B cell (primary cell): ENCODE measurements around the gene PAFAH2. TPM values are rescaled to one million over a fixed set of nuclear protein-coding genes. Genes with fewer than 3 reads are reported as not detected.
A peak's percentile ranks its signal among the peaks of the same experiment; 100 is the strongest.

Experiments used
- ATAC-seq: fragments of 200-7000 bp; cut with Tn5 transposase; one replicate; pipeline ENCODE4 v1.10.0; 2021; ENCODE audit warnings: low read depth, mild to moderate bottlenecking, moderate number of reproducible peaks, moderate library complexity
- CTCF ChIA-PET: fragments of 350-600 bp; sonication (Branson Sonifier 250); formaldehyde crosslinking; loops from one replicate; lab custom pipeline; 2021; ENCODE audit warnings: antibody characterized with exemption, inconsistent platforms; lab: Charles Lee
- POLR2A ChIA-PET: fragments of 350-600 bp; sonication (Branson Sonifier 250); formaldehyde crosslinking; loops from one replicate; lab custom pipeline; 2021; ENCODE audit warnings: antibody characterized with exemption; lab: Charles Lee
- DNase-seq: peaks from one replicate; pipeline ENCODE4 v3.0.0; 2013
- H2AFZ ChIP-seq: 2 replicates; pipeline ENCODE4 v1.6.1; 2012; ENCODE audit warnings: mild to moderate bottlenecking, low read depth, low read length; ENCODE audit not compliant: insufficient read depth, poor library complexity, severe bottlenecking
- H3K27ac ChIP-seq, 2 donors: 1 replicate in 1 of 2; 2 replicates in 1 of 2; pipeline ENCODE4 v1.5.1; 2012 to 2013; ENCODE audit warnings: low read length in 2 of 2, mild to moderate bottlenecking in 2 of 2, moderate library complexity in 1 of 2
- H3K27me3 ChIP-seq, 4 experiments: fragments of 200-600 bp in 1 of 4; sonication (generic) in 1 of 4; replicated peaks in 1 of 4; 1 replicate in 2 of 4; 2 replicates in 2 of 4; pipeline versions ENCODE4 v1.6.1 to v1.7.0; 2013 to 2016; ENCODE audit warnings: low read length in 3 of 4, mild to moderate bottlenecking in 2 of 4, mixed read lengths in 1 of 4, moderate library complexity in 1 of 4; ENCODE audit not compliant: insufficient read depth in 4 of 4, control insufficient read depth in 3 of 4; ENCODE audit errors: control extremely low read depth in 1 of 4
- H3K36me3 ChIP-seq, 2 experiments: replicated peaks in 1 of 2; 1 replicate in 1 of 2; 2 replicates in 1 of 2; pipeline versions ENCODE4 v1.6.1 to v1.7.1; 2013; ENCODE audit warnings: low read length in 1 of 2; ENCODE audit not compliant: insufficient read depth in 2 of 2, control insufficient read depth in 1 of 2; ENCODE audit errors: control extremely low read depth in 1 of 2, extremely low read depth in 1 of 2
- H3K4me1 ChIP-seq, 2 donors: fragments of 200-600 bp in 1 of 2; sonication (generic) in 1 of 2; 1 replicate in 1 of 2; 2 replicates in 1 of 2; pipeline versions ENCODE4 v1.5.1 to v1.6.1; 2013 to 2017; ENCODE audit warnings: low read length in 2 of 2; ENCODE audit not compliant: control insufficient read depth in 2 of 2, insufficient read depth in 2 of 2
- H3K4me2 ChIP-seq: replicated peaks from 2 replicates; pipeline ENCODE3; 2012; ENCODE audit warnings: mild to moderate bottlenecking, low read depth, low read length; ENCODE audit not compliant: poor library complexity, severe bottlenecking
- H3K4me3 ChIP-seq, 5 experiments: fragments of 200-600 bp in 1 of 5; sonication (generic) in 1 of 5; 1 replicate in 3 of 5; 2 replicates in 2 of 5; pipeline versions ENCODE4 v1.5.1 to v1.7.0; 2011 to 2016; ENCODE audit warnings: low read length in 4 of 5, mild to moderate bottlenecking in 4 of 5, low read depth in 2 of 5, control low read depth in 1 of 5, moderate library complexity in 1 of 5; ENCODE audit not compliant: insufficient read depth in 1 of 5; ENCODE audit errors: control extremely low read depth in 1 of 5, extremely low read depth in 1 of 5
- H3K79me2 ChIP-seq: fragments of 200-600 bp; sonication (generic); one replicate; pipeline ENCODE4 v1.6.0; 2016; ENCODE audit warnings: low read length; ENCODE audit not compliant: control insufficient read depth, insufficient read depth
- H3K9ac ChIP-seq: fragments of 200-600 bp; sonication (generic); 2 replicates; pipeline ENCODE4 v1.6.1; 2017; ENCODE audit warnings: mild to moderate bottlenecking, low read length, moderate library complexity
- H3K9me3 ChIP-seq, 3 donors: one replicate each; pipeline versions ENCODE4 v1.6.1 to v1.7.1; 2013; ENCODE audit warnings: low read length in 2 of 3; ENCODE audit not compliant: control insufficient read depth in 2 of 3, insufficient read depth in 1 of 3; ENCODE audit errors: control extremely low read depth in 1 of 3
- H4K20me1 ChIP-seq: 2 replicates; pipeline ENCODE4 v1.6.0; 2012; ENCODE audit warnings: mild to moderate bottlenecking, low read length; ENCODE audit not compliant: insufficient read depth, control insufficient read depth, poor library complexity, severe bottlenecking
- H3K27ac Mint-ChIP-seq: one replicate; pipeline ENCODE4 v1.8.0; 2021; ENCODE audit warnings: mixed read lengths
- H3K27me3 Mint-ChIP-seq: one replicate; pipeline ENCODE4 v1.8.0; 2021; ENCODE audit warnings: mixed read lengths
- H3K4me1 Mint-ChIP-seq: one replicate; pipeline ENCODE4 v1.8.0; 2021; ENCODE audit warnings: mixed read lengths
- H3K4me3 Mint-ChIP-seq: one replicate; pipeline ENCODE4 v1.8.0; 2021; ENCODE audit warnings: mixed read lengths
- H3K9me3 Mint-ChIP-seq: one replicate; pipeline ENCODE4 v1.8.0; 2022; ENCODE audit warnings: mixed read lengths; ENCODE audit not compliant: insufficient read depth
- EZH2 ChIP-seq: IDR thresholded peaks from 2 replicates; pipeline ENCODE4 v1.6.1; 2012; ENCODE audit warnings: borderline replicate concordance, low read depth, mild to moderate bottlenecking, moderate library complexity, low read length; ENCODE audit not compliant: insufficient read depth, poor library complexity, severe bottlenecking
- WGBS: methylation state at CpG from one replicate; pipeline ENCODE4 v1.1.5; 2013; ENCODE audit warnings: missing lambda C conversion rate; ENCODE audit not compliant: insufficient coverage; 5-methylcytosine and 5-hydroxymethylcytosine counted together
- intact Hi-C: fragments of 100-400 bp; cut with micrococcal nuclease; formaldehyde crosslinking; loops from one replicate; pipeline ENCODE4 v1.10.0; 2022
- polyA plus RNA-seq: library from polyadenylated mRNA; depleted of rRNA; stranded (reverse); fragments of >200 nt; gene quantifications from 2 replicates; pipeline ENCODE4 v1.2.3, GENCODE V29; 2012
- total RNA-seq, 2 donors: library from RNA; stranded (reverse); fragments of 120-200 nt in 1 of 2; gene quantifications; 1 replicate in 1 of 2; 2 replicates in 1 of 2; pipeline versions ENCODE4 v1.2.3 to v1.2.4, GENCODE V29; 2013 to 2022
- TF ChIP-seq, protein P1 (sequence below): fragments of 200-600 bp; IDR thresholded peaks from one replicate; pipeline ENCODE4 v1.8.0; 2022; ENCODE audit warnings: antibody characterized with exemption, mild to moderate bottlenecking

Gene PAFAH2
- total and polyA plus RNA-seq, 2 donors (not counting 1 experiment from before 2014, with no cell fraction given) = 5.1 to 8.8 TPM

GRCh38 chr1:26038904-26039303, 41.0 kb upstream of the PAFAH2 start:
- Mint-ChIP-seq H3K9me3 (no peaks in the 10 kb centered on the region), H3K4me1 (peaks cover 12% of the 10 kb centered on the region), H3K27me3 (peaks cover 19% of the 10 kb centered on the region), H3K27ac (no peak overlapping the region), H3K4me3 (no peak overlapping the region)
- Histone ChIP-seq H3K4me3 (no peak overlapping the region), H3K79me2 (no peaks in the 10 kb centered on the region), H3K36me3 (no peaks in the 10 kb centered on the region), H3K27ac (no peak overlapping the region), H3K27me3 (peaks cover 0 to 38% (median 7%) of the 10 kb centered on the region in 4 experiments), H3K4me2 (no peak overlapping the region), H4K20me1 (no peaks in the 10 kb centered on the region), H3K9ac (no peak overlapping the region), H2AFZ (no peak overlapping the region), H3K9me3 (no peaks in the 10 kb centered on the region), H3K4me1 (peaks cover 10 to 13% of the 10 kb centered on the region in 2 donors)
- TF ChIP-seq, protein P1, sequence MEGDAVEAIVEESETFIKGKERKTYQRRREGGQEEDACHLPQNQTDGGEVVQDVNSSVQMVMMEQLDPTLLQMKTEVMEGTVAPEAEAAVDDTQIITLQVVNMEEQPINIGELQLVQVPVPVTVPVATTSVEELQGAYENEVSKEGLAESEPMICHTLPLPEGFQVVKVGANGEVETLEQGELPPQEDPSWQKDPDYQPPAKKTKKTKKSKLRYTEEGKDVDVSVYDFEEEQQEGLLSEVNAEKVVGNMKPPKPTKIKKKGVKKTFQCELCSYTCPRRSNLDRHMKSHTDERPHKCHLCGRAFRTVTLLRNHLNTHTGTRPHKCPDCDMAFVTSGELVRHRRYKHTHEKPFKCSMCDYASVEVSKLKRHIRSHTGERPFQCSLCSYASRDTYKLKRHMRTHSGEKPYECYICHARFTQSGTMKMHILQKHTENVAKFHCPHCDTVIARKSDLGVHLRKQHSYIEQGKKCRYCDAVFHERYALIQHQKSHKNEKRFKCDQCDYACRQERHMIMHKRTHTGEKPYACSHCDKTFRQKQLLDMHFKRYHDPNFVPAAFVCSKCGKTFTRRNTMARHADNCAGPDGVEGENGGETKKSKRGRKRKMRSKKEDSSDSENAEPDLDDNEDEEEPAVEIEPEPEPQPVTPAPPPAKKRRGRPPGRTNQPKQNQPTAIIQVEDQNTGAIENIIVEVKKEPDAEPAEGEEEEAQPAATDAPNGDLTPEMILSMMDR = no peak
- TF ChIP-seq EZH2 = no peak
- DNase-seq (no peak), ATAC-seq (no peak)
- 77% methylated on average over 5 of the region's 6 CpGs for WGBS
- ChIA-PET POLR2A (no interaction called here), CTCF (no interaction called here)
- intact Hi-C loops = loop anchor here (5.0 kb wide), 1 partner anchor 123 kb away; no protein-coding TSS in a partner anchor

- Histone ChIP-seq H3K9me3 (no peaks in the 10 kb centered on the region), H3K4me2 (no peak overlapping the region), H3K4me3 (no peak overlapping the region), H3K27ac (no peak overlapping the region), H4K20me1 (no peaks in the 10 kb centered on the region), H3K27me3 (peaks cover 0 to 33% (median 6%) of the 10 kb centered on the region in 4 experiments), H3K4me1 (peaks cover 10 to 13% of the 10 kb centered on the region in 2 donors), H2AFZ (no peak overlapping the region), H3K79me2 (no peaks in the 10 kb centered on the region), H3K9ac (no peak overlapping the region), H3K36me3 (no peaks in the 10 kb centered on the region)
- peak overlapping the region; percentile 23 for H3K4me3 Mint-ChIP-seq
- ATAC-seq (no peak), DNase-seq (no peak)
- CTCF ChIA-PET = no interaction called here
- WGBS = 85% methylated on average over 6 of the region's 6 CpGs
- no peak overlapping the region for H3K27ac Mint-ChIP-seq
- intact Hi-C loops = loop anchor here (5.0 kb wide), 1 partner anchor 124 kb away; no protein-coding TSS in a partner anchor
- peaks cover 13% of the 10 kb centered on the region for H3K4me1 Mint-ChIP-seq
- peaks cover 16% of the 10 kb centered on the region for H3K27me3 Mint-ChIP-seq
- POLR2A ChIA-PET = no interaction called here
- TF ChIP-seq, protein P1 = no peak
- no peak for TF ChIP-seq EZH2
- H3K9me3 Mint-ChIP-seq = no peaks in the 10 kb centered on the region
Measured at GRCh38 chr1:26038477-26038876, 40.6 kb upstream of the PAFAH2 start.
